ENCODE measurements around the gene HBE1. TPM values are rescaled to one million over a fixed set of nuclear protein-coding genes. Genes with fewer than 3 reads are reported as not detected.

Gene HBE1
- total and polyA plus RNA-seq, 9 of the 15 experiments (the other 6 are each of a cell fraction or from before 2014, with no cell fraction given) = 612 to 10,250 (median 2,181) TPM

DNA sequence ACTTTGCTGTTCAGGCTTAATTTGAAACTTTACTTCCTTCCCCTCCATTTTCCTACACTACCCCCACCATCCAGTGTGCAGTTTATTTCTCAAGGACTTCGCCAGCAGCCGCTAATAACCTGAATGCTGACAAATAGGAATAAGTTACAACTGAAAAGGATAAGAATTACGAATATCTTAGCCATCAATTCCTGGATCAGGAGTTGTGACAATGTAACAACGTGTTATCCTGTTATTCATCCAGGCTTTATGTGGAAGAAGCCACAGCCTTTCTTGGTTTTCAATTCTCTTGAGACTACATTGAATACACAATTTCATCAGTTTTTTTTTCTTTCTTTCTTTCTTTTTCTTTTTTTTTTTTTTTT lies 25.9 kb downstream of the HBE1 start:
- Histone ChIP-seq H3K4me1 (replicated peaks in 1 of 2; ENCODE audit: control insufficient read depth in 2 of 2, insufficient read depth in 2 of 2, low read length in 2 of 2) (peaks cover 8 to 31% of the 10 kb centered on the region in 2 experiments), H3K27me3 (ENCODE audit: control insufficient read depth in 2 of 2, insufficient read depth in 2 of 2, low read length in 2 of 2) (no peaks in the 10 kb centered on the region), H4K20me1 (replicated peaks; ENCODE audit: control insufficient read depth, insufficient read depth, low read length) (0 out of 2 replicates have a peak, but pooled peaks cover 5% of the 10 kb centered on the region), H3K36me3 (ENCODE audit: control insufficient read depth, insufficient read depth, low read length) (peaks cover 40% of the 10 kb centered on the region), H2AFZ (ENCODE audit: low read depth, low read length) (peak overlapping the region; percentile 48; the same call in 1 of the 2 replicates), H3K9ac (ENCODE audit: insufficient read depth in 1 of 2, low read depth in 2 of 2, low read length in 2 of 2) (peak overlapping the region in 1 of 2 experiments; percentile 70; a peak in 2 of 4 replicates), H3K9me3 (replicated peaks; ENCODE audit: control insufficient read depth, insufficient read depth, low read depth, low read length) (no peaks in the 10 kb centered on the region), H3K27ac (ENCODE audit: extremely low read depth, low read depth, low read length) (peak overlapping the region; percentile 80), H3K79me2 (ENCODE audit: control insufficient read depth, insufficient read depth, low read length) (peaks cover 91% of the 10 kb centered on the region), H3K4me3 (peak overlapping the region; percentile 26; the same call in 1 of the 2 replicates), H3K9me1 (ENCODE audit: control insufficient read depth, insufficient read depth, low read length) (no peaks in the 10 kb centered on the region), H3K4me2 (ENCODE audit: insufficient read depth, low read length) (peak overlapping the region; percentile 88)
- in situ Hi-C loops (cut with MboI) = loop anchor here (5.0 kb wide), 1 partner anchor 44 kb away; no protein-coding TSS in a partner anchor
- no peak for FAIRE-seq
- POLR2A ChIA-PET = no interaction called here
- intact Hi-C loops (cut with micrococcal nuclease) = loop anchor here (2.0 kb wide), 3 partner anchors 37 to 119 kb away; no protein-coding TSS in a partner anchor
- CTCF ChIA-PET (ENCODE audit: low intra/inter-chr PET ratio) = no interaction called here
- no TSS peak for BruUV-seq (replicated peaks)
- no peak for ATAC-seq
- no peak for DNase-seq (ENCODE audit: extremely low read depth in 1 of 4, low spot score in 3 of 4)
- 13% methylated on average over 4 of the region's 4 CpGs for WGBS (ENCODE audit: insufficient coverage, low coverage, missing lambda C conversion rate)
- TF ChIP-seq JUND (IDR thresholded peaks at IDR 0.05; ENCODE audit: borderline replicate concordance, low read depth, low read length) = no peak
- no peak for TF ChIP-seq JUND (tag; IDR thresholded peaks at IDR 0.05; ENCODE audit: borderline replicate concordance, low read depth, low read length)
- TF ChIP-seq, protein P1, sequence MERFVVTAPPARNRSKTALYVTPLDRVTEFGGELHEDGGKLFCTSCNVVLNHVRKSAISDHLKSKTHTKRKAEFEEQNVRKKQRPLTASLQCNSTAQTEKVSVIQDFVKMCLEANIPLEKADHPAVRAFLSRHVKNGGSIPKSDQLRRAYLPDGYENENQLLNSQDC (CRISPR knock-in tag; IDR thresholded peaks at IDR 0.05) = peak; percentile 74
- no peak for TF ChIP-seq ELF4 (CRISPR knock-in tag; IDR thresholded peaks at IDR 0.05)
- no peak for TF ChIP-seq ZNF217 (CRISPR knock-in tag; IDR thresholded peaks at IDR 0.05)
- TF ChIP-seq ZNF551 (CRISPR knock-in tag; IDR thresholded peaks at IDR 0.05) = peak; percentile 75; the same call in 1 of the 2 replicates
- TF ChIP-seq TEAD4 (IDR thresholded peaks at IDR 0.05; ENCODE audit: low read length) = no peak
- no peak for TF ChIP-seq TEAD4 (CRISPR knock-in tag; IDR thresholded peaks at IDR 0.05; ENCODE audit: borderline replicate concordance)
- no peak for TF ChIP-seq ZNF140 (CRISPR knock-in tag; IDR thresholded peaks at IDR 0.05)
- 0 out of 2 replicates have a peak, but pooled peaks have one; percentile 32 for TF ChIP-seq ZNF384 (IDR thresholded peaks at IDR 0.05; ENCODE audit: low read depth, low read length)
- TF ChIP-seq SAFB (IDR thresholded peaks at IDR 0.05; ENCODE audit: borderline replicate concordance, low read depth, low read length) = no peak
- TF ChIP-seq SAP30 (IDR thresholded peaks at IDR 0.05; ENCODE audit: borderline replicate concordance, insufficient read depth, low read depth, low read length, poor library complexity, severe bottlenecking) = no peak
- TF ChIP-seq SIN3A (IDR thresholded peaks at IDR 0.05; ENCODE audit: borderline replicate concordance in 2 of 2, control insufficient read depth in 1 of 2, low read depth in 2 of 2, low read length in 2 of 2) = 0 out of 4 replicates have a peak, but pooled peaks of 1 of the 2 experiments have one; percentile 35
- TF ChIP-seq FOXJ3 (CRISPR knock-in tag; IDR thresholded peaks at IDR 0.05) = no peak
- no peak for TF ChIP-seq KAT2B (IDR thresholded peaks at IDR 0.05; ENCODE audit: low read depth, low read length)
- no peak for TF ChIP-seq HNRNPH1 (optimal IDR thresholded peaks at IDR 0.05; ENCODE audit: low read depth, low read length)
- TF ChIP-seq, protein P2, sequence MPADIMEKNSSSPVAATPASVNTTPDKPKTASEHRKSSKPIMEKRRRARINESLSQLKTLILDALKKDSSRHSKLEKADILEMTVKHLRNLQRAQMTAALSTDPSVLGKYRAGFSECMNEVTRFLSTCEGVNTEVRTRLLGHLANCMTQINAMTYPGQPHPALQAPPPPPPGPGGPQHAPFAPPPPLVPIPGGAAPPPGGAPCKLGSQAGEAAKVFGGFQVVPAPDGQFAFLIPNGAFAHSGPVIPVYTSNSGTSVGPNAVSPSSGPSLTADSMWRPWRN (IDR thresholded peaks at IDR 0.05; ENCODE audit: low read depth) = no peak
- 0 out of 2 replicates have a peak, but pooled peaks have one; percentile 17 for TF ChIP-seq ZNF696 (CRISPR knock-in tag; conservative IDR thresholded peaks at IDR 0.05)
- TF ChIP-seq, protein P3, sequence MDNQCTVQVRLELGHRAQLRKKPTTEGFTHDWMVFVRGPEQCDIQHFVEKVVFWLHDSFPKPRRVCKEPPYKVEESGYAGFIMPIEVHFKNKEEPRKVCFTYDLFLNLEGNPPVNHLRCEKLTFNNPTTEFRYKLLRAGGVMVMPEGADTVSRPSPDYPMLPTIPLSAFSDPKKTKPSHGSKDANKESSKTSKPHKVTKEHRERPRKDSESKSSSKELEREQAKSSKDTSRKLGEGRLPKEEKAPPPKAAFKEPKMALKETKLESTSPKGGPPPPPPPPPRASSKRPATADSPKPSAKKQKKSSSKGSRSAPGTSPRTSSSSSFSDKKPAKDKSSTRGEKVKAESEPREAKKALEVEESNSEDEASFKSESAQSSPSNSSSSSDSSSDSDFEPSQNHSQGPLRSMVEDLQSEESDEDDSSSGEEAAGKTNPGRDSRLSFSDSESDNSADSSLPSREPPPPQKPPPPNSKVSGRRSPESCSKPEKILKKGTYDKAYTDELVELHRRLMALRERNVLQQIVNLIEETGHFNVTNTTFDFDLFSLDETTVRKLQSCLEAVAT (IDR thresholded peaks at IDR 0.05) = peak; percentile 12 to 71; a peak in 3 of 4 replicates
- TF ChIP-seq, protein P4, sequence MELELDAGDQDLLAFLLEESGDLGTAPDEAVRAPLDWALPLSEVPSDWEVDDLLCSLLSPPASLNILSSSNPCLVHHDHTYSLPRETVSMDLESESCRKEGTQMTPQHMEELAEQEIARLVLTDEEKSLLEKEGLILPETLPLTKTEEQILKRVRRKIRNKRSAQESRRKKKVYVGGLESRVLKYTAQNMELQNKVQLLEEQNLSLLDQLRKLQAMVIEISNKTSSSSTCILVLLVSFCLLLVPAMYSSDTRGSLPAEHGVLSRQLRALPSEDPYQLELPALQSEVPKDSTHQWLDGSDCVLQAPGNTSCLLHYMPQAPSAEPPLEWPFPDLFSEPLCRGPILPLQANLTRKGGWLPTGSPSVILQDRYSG (tag; conservative IDR thresholded peaks at IDR 0.05; ENCODE audit: low read depth) = no peak

Data from K562 (cell line).